ENCODE results near the gene C5AR1.
"Not testable (repeated sequence)": the region's sequence is repeated elsewhere in the genome, so short reads cannot be mapped to it uniquely, and the experiment has no call there.

Gene C5AR1

GRCh38 chr19:47296036-47296435 is 13.6 kb upstream of the C5AR1 start:
- DNase-seq = peak; percentile 88

GRCh38 chr19:47300867-47301266 is 8.8 kb upstream of the C5AR1 start:
- DNase-seq = not testable (repeated sequence)

DNA sequence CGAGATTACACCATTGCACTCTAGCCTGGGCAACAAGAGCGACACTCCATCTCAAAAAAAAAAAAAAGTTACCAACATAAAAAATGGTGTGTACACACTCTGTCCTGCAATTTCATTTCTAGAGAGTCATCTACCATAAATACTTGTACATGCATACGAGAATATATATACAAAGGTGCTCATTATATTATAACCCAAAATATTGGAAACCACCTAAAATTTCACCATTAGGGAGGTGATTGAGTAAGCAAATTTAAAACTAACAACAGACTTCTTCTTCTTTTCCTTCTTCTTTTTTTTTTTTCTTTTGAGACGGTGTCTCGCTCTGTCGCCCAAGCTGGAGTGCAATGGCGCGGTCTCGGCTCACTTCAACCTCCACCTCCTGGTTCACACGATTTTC is 7.4 kb upstream of the C5AR1 start:
- DNase-seq = no peak

- DNase-seq = no peak
Observed at GRCh38 chr19:47303966-47304365, 5.7 kb upstream of the C5AR1 start.

DNA sequence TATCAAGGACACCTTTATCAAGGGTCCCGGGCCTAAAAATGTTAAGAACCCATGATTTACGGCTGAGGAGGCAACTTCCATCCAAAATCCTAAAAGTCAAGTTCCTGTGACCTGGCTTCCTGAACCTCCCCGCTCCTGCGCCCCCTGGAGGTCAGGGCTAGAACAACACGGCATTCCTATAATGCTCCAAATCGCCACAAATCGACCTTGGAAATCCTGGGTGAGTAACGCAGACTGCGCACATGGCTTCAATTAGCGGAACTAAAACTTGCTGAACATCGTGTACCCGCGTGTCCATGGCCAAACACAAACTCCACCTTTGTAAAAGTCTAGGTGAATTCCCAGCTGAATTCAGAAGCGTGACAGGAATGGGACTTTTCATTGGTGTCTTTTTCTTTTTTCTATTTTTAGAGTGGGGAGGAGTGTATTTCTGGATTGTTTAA is 4.3 kb upstream of the C5AR1 start:
- peak; percentile 60 for DNase-seq

DNA sequence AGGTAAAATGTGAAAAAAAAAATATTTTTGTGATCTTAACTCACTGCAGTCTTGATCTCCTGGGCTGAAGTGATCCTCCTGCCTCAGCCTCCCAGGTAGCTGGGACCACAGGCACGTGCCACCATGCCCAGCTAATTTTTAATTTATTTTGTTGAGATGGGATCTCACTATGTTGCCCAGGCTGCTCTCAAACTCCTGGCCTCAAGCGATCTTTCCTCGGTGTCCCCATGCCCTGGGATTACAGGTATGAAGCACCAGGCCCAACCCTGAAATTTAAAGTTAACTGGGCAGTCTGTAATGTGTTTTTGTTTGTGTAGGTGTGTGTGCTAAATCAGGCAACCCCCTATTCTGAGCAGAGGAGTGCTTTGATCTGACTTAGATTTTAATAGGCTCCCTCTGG is 3.4 kb upstream of the C5AR1 start:
- no peak for DNase-seq

DNA sequence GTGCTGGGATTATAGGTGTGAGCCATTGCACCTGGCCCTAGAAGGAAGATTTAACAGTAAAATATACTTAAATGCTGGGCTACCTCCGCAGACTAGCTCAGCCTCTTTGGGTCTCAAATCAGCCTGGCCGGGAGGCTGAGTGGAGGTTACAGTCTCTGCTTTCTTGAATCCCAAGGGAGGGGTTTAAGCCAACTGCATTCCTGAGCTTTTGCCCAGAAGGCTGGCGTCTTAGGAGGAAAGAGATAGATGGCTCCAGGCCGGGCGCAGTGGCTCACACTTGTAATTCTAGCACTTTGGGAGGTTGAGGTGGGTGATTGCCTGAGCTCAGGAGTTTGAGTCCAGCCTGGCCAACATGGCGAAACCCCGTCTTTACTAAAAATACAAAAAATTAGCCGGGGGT is 623 bp upstream of the C5AR1 start:
- no peak for DNase-seq

- no peak for DNase-seq
Observed at GRCh38 chr19:47310323-47310722, 662 bp downstream of the C5AR1 start.

GRCh38 chr19:47310819-47311218 is 1.2 kb downstream of the C5AR1 start:
- DNase-seq = no peak

- no peak for DNase-seq
Observed at GRCh38 chr19:47312366-47313006, 2.8 kb downstream of the C5AR1 start.

- no peak for DNase-seq
Observed at GRCh38 chr19:47313754-47314295, 4.2 kb downstream of the C5AR1 start.

DNA sequence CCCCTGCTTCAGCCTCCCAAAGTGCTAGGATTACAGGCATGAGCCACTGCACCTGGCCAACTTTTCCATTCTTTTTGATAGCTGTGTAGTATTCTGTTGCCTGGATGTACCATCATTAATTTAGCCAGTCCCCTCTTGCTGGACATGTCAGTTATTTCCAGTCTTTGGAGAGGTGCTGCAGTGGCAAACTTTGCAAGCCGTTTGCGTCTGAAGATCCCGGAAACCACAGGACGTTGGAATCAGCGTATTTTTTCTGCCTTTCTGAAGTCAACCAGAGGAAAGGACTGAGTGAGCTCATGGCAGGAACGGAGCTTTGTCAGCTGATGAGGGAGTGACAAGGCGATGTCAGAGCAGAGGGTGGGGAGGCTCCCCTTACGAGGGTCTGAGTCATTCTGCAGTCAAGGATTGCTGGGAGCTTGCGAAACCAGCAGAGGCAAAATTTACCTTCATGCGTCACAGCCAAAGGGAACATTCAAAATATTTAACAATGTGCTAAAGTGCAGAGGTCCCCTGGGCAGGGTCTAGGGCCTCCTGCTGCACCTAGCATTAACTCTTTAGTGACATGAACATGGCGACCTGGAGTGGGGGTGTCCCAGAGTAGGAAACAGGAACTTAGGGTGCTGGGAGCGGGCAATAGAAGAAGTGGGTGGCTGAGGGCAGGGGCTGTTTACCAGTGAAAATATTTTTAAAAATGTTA is 5.6 kb downstream of the C5AR1 start:
- DNase-seq = peak; percentile 33

GRCh38 chr19:47316513-47316912 is 6.9 kb downstream of the C5AR1 start:
- DNase-seq = no peak

DNA sequence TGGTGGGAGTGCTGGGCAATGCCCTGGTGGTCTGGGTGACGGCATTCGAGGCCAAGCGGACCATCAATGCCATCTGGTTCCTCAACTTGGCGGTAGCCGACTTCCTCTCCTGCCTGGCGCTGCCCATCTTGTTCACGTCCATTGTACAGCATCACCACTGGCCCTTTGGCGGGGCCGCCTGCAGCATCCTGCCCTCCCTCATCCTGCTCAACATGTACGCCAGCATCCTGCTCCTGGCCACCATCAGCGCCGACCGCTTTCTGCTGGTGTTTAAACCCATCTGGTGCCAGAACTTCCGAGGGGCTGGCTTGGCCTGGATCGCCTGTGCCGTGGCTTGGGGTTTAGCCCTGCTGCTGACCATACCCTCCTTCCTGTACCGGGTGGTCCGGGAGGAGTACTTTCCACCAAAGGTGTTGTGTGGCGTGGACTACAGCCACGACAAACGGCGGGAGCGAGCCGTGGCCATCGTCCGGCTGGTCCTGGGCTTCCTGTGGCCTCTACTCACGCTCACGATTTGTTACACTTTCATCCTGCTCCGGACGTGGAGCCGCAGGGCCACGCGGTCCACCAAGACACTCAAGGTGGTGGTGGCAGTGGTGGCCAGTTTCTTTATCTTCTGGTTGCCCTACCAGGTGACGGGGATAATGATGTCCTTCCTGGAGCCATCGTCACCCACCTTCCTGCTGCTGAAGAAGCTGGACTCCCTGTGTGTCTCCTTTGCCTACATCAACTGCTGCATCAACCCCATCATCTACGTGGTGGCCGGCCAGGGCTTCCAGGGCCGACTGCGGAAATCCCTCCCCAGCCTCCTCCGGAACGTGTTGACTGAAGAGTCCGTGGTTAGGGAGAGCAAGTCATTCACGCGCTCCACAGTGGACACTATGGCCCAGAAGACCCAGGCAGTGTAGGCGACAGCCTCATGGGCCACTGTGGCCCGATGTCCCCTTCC is 10.5 kb downstream of the C5AR1 start:
- no peak for DNase-seq

DNA sequence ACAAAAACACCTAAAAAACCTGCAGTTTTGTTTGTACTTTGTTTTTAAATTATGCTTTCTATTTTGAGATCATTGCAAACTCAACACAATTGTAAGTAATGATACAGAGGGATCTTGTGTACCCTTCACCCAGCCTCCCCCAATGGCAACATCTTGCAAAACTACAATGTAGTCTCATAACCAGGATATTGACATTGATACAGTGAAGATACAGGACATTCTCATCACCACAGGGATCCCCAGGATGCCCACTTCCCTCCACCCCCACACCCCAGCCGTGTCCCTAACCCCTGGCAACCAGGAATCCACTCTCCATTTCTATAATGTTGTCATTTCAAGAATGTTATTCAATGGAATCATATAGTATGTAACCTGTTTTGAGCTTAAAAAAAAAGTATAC is 12.0 kb downstream of the C5AR1 start:
- no peak for DNase-seq

DNA sequence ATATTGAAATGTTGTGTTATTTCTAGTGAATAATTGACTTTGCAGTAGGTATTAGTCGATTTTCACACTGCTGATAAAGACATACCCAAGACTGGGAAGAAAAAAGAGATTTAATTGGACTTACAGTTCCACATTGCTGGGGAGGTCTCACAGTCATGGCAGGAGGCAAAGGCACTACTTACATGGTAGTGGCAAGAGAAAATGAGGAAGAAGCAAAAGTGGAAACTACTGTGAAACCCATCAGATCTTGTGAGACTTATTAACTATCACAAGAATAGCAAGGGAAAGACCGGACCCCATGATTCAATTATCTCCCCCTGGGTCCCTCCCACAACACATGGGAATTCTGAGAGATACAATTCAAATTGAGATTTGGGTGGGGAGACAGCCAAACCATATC is 12.4 kb downstream of the C5AR1 start:
- no peak for DNase-seq

DNA sequence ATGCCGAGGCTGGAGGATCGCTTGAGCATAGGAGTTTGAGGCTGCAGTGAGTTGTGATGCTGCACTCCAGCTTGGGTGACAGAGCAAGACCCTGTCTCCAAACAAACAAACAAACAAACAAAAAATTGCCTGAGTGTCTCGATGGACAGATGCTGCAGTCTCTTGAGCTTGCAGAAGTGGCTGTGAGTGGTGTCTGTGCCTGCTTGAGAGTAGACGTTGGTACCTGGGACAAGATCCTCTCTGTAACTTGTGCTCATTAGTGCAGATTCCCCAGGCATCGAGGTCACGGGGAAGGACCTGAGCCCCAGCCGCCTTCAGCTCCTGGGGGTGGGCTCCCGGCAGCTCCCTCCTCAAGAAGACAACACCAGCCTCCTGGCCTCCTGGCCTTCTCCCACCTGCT is 13.7 kb downstream of the C5AR1 start:
- DNase-seq = no peak

GRCh38 chr19:47323872-47324271 is 14.2 kb downstream of the C5AR1 start:
- no peak for DNase-seq

DNA sequence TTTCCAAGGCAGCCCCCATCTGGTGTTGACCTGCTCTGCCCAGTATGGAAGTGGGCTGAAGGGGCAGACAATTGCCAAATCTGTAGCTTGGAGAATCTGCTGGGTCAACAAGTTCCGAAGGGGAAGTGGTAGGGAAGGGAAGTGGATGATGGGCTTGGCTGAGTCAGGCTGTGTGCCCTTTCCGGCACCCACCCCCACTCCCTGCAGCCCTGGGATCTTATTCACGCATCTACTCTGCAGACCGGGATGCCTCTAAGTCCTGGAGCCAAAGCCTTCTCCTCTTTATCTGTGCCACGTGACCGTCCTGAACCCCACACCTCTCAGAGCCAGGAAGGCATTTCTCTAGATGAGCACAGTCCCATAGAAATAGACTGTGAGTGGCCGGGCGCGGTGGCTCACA is 14.8 kb downstream of the C5AR1 start:
- DNase-seq = no peak

GRCh38 chr19:47330466-47330869 is 20.8 kb downstream of the C5AR1 start:
- DNase-seq = no peak

DNA sequence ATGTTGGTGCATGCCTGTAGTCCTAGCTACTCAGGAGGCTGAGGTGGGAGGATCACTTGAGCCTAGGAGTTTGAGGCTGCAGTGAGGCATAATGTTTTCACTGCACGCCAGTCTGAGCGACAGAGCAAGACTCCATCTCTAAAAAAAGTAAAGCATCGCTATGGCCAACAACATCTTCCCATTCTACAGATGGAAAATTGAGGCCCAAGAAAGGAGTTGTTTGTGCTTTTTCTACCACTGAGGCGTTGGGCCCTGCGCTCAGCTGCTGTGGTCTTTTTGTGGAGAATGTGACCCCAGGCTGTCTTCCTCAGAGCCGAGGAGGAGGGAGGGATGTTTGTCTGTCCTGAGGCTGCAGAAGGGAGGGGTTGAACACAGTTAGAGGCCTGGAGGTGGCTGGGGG is 21.8 kb downstream of the C5AR1 start:
- DNase-seq = no peak

- no peak for DNase-seq
Observed at GRCh38 chr19:47331931-47332547, 22.4 kb downstream of the C5AR1 start, which contains the start of gene C5AR2. Gene C5AR2, plus strand, starts transcription at chr19:47332175. Its CDS starts 8,625 bp downstream, at chr19:47340800.

Measured in stimulated activated CD4-positive, alpha-beta T cell treated with anti-CD3 and anti-CD28 coated beads, Interleukin-4, amount 100 ng/mL, for 24 hours (primary cell).